Measurements from ENCODE around the gene JARID2. TPM values are rescaled to one million over a fixed set of nuclear protein-coding genes. Genes with fewer than 3 reads are reported as not detected.

JARID2 gene
- total and polyA plus RNA-seq, 9 of the 15 experiments (the other 6 are each of a cell fraction or from before 2014, with no cell fraction given), result 5.0 to 29.0 (median 15.6) TPM

DNA sequence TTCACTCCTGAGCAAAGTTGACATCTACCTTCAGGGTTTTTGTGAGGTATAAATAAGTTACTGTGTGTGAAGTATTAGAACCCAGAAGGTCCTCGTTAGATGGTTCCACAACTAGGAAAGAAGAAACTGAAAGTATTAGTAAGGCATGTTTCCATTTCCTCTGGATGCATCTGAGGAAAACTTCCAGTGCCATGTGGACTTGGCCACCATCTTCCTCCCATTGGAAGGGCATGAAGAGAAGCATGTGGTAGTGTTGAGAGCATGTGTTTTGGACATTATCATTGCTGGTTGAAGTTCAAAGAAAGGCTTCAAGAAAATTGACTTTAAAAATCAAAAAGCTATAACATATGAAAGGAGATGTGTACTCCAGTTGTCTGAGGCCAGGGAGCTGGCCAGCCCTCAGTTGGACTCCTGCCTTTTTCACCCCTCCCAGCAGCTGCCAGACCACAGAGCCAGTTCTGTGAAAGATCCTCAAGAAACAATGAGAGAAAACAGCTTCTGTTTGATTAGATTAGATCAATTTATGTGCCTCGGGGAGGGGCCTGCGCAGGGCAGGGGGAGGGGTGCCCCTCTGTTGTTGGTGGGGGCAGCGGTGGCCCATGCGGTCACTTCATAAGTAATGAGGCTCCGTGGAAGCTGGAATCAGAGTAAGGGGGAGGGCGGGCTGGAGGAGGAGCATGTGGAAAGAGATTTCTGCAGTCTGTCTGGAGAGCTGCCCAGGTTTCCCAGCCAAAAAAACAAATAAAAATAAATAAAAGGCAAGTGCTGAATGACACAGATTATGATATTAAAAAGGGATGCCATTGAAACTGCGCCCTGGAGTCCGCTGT is 154.0 kb downstream of the JARID2 start (continued):
- TF ChIP-seq, protein P1, sequence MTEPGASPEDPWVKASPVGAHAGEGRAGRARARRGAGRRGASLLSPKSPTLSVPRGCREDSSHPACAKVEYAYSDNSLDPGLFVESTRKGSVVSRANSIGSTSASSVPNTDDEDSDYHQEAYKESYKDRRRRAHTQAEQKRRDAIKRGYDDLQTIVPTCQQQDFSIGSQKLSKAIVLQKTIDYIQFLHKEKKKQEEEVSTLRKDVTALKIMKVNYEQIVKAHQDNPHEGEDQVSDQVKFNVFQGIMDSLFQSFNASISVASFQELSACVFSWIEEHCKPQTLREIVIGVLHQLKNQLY (CRISPR knock-in tag; conservative IDR thresholded peaks at IDR 0.05), result no peak
- TF ChIP-seq, protein P2, sequence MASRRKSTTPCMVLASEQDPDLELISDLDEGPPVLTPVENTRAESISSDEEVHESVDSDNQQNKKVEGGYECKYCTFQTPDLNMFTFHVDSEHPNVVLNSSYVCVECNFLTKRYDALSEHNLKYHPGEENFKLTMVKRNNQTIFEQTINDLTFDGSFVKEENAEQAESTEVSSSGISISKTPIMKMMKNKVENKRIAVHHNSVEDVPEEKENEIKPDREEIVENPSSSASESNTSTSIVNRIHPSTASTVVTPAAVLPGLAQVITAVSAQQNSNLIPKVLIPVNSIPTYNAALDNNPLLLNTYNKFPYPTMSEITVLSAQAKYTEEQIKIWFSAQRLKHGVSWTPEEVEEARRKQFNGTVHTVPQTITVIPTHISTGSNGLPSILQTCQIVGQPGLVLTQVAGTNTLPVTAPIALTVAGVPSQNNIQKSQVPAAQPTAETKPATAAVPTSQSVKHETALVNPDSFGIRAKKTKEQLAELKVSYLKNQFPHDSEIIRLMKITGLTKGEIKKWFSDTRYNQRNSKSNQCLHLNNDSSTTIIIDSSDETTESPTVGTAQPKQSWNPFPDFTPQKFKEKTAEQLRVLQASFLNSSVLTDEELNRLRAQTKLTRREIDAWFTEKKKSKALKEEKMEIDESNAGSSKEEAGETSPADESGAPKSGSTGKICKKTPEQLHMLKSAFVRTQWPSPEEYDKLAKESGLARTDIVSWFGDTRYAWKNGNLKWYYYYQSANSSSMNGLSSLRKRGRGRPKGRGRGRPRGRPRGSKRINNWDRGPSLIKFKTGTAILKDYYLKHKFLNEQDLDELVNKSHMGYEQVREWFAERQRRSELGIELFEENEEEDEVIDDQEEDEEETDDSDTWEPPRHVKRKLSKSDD (conservative IDR thresholded peaks at IDR 0.05; ENCODE audit: low read length), result no peak
- TF ChIP-seq, protein P3, sequence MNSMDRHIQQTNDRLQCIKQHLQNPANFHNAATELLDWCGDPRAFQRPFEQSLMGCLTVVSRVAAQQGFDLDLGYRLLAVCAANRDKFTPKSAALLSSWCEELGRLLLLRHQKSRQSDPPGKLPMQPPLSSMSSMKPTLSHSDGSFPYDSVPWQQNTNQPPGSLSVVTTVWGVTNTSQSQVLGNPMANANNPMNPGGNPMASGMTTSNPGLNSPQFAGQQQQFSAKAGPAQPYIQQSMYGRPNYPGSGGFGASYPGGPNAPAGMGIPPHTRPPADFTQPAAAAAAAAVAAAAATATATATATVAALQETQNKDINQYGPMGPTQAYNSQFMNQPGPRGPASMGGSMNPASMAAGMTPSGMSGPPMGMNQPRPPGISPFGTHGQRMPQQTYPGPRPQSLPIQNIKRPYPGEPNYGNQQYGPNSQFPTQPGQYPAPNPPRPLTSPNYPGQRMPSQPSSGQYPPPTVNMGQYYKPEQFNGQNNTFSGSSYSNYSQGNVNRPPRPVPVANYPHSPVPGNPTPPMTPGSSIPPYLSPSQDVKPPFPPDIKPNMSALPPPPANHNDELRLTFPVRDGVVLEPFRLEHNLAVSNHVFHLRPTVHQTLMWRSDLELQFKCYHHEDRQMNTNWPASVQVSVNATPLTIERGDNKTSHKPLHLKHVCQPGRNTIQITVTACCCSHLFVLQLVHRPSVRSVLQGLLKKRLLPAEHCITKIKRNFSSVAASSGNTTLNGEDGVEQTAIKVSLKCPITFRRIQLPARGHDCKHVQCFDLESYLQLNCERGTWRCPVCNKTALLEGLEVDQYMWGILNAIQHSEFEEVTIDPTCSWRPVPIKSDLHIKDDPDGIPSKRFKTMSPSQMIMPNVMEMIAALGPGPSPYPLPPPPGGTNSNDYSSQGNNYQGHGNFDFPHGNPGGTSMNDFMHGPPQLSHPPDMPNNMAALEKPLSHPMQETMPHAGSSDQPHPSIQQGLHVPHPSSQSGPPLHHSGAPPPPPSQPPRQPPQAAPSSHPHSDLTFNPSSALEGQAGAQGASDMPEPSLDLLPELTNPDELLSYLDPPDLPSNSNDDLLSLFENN (IDR thresholded peaks at IDR 0.05; ENCODE audit: low read depth in 2 of 2, low read length in 2 of 2), result no peak
- TF ChIP-seq ZEB2 (IDR thresholded peaks at IDR 0.05) (no peak), CREM (IDR thresholded peaks at IDR 0.05; ENCODE audit: low read depth) (0 out of 2 replicates have a peak, but pooled peaks have one; percentile 4), ZNF695 (CRISPR knock-in tag; IDR thresholded peaks at IDR 0.05) (no peak), NFE2 (IDR thresholded peaks at IDR 0.05; ENCODE audit: low read depth) (peak; percentile 22; the same call in 1 of the 2 replicates), EWSR1 (IDR thresholded peaks at IDR 0.05; ENCODE audit: borderline replicate concordance, low read depth, partially characterized antibody) (no peak), CCNT2 (IDR thresholded peaks at IDR 0.05; ENCODE audit: borderline replicate concordance, extremely low read depth, insufficient read length, low read depth, low read length) (peak; percentile 34), MYNN (IDR thresholded peaks at IDR 0.05) (no peak), MYNN (CRISPR knock-in tag; IDR thresholded peaks at IDR 0.05) (no peak)

Measured in K562 (cell line).